ENCODE results near the gene FAF1. TPM values are rescaled to one million over a fixed set of nuclear protein-coding genes. Genes with fewer than 3 reads are reported as not detected.

The FAF1 gene
- total and polyA plus RNA-seq, 2 donors (not counting 3 experiments of a cell fraction or from before 2014, with no cell fraction given): 9.0 to 57.6 TPM

DNA sequence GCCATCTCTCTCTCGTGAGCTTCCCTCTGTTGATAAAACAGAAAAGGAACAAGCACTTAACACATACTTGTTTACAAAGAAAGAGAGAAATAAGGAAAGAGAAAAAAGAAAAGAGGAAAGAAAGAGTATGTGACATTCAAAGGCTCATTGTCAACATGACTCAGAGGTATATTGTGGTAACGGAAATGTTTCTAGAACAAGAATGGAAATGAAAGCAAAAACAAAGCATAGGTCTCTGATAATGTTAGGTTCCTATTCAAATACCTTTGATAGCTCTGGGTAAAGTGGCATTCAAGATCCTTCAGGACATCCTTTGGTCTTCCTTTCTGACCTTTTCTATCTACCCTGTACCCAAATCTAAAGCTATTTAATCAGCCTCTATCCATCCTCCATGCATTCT lies 469.4 kb downstream of the FAF1 start:
- Histone ChIP-seq H2AFZ (ENCODE audit: low read depth, low read length) (no peak overlapping the region), H3K4me1 (ENCODE audit: control insufficient read depth, extremely low read depth, insufficient read depth, low read length) (no peaks in the 10 kb centered on the region), H3K27ac (ENCODE audit: insufficient read depth, low read depth, low read length) (no peak overlapping the region), H3K9me3 (replicated peaks; ENCODE audit: control insufficient read depth, insufficient read depth, low read length) (no peaks in the 10 kb centered on the region), H3K4me3 (replicated peaks in 1 of 3; ENCODE audit: insufficient read depth in 1 of 3, low read depth in 1 of 3, low read length in 3 of 3) (no peak overlapping the region), H3K36me3 (ENCODE audit: control insufficient read depth in 2 of 2, extremely low read depth in 1 of 2, insufficient read depth in 2 of 2, low read length in 2 of 2) (peaks cover 0 to 1% of the 10 kb centered on the region in 2 experiments), H3K9me1 (replicated peaks; ENCODE audit: control insufficient read depth, extremely low read depth, insufficient read depth, low read length) (no peaks in the 10 kb centered on the region), H3K4me2 (ENCODE audit: insufficient read depth, low read length) (no peak overlapping the region), H3K27me3 (ENCODE audit: control insufficient read depth in 2 of 2, insufficient read depth in 2 of 2, low read length in 2 of 2) (no peaks in the 10 kb centered on the region), H4K20me1 (replicated peaks; ENCODE audit: control insufficient read depth, extremely low read depth, insufficient read depth, low read length) (peaks cover 2% of the 10 kb centered on the region), H3K9ac (replicated peaks; ENCODE audit: extremely low read depth, insufficient read depth, low read length) (no peak overlapping the region), H3K79me2 (ENCODE audit: control insufficient read depth, insufficient read depth, low read length) (no peaks in the 10 kb centered on the region)
- intact Hi-C loops (cut with micrococcal nuclease): no loop called here
- FAIRE-seq: no peak
- ChIA-PET CTCF (interaction anchor here (0.5 kb wide), 1 partner anchor 46 kb away, joined by 3 read pairs; no protein-coding TSS in a partner anchor), POLR2A (no interaction called here)
- no peak for TF ChIP-seq FOS (IDR thresholded peaks at IDR 0.05; ENCODE audit: borderline replicate concordance, insufficient read depth, low read length)
- TF ChIP-seq POLR2A (IDR thresholded peaks at IDR 0.05; ENCODE audit: low read depth, low read length): no peak
- no peak for TF ChIP-seq EZH2 (IDR thresholded peaks at IDR 0.05; ENCODE audit: borderline replicate concordance, low read depth, low read length, severe bottlenecking)
- TF ChIP-seq JUN (IDR thresholded peaks at IDR 0.05; ENCODE audit: borderline replicate concordance, insufficient read depth, insufficient read length, low read depth): no peak
- TF ChIP-seq, protein P1, sequence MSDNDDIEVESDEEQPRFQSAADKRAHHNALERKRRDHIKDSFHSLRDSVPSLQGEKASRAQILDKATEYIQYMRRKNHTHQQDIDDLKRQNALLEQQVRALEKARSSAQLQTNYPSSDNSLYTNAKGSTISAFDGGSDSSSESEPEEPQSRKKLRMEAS (IDR thresholded peaks at IDR 0.05; ENCODE audit: insufficient read depth, insufficient read length): no peak
- TF ChIP-seq, protein P2, sequence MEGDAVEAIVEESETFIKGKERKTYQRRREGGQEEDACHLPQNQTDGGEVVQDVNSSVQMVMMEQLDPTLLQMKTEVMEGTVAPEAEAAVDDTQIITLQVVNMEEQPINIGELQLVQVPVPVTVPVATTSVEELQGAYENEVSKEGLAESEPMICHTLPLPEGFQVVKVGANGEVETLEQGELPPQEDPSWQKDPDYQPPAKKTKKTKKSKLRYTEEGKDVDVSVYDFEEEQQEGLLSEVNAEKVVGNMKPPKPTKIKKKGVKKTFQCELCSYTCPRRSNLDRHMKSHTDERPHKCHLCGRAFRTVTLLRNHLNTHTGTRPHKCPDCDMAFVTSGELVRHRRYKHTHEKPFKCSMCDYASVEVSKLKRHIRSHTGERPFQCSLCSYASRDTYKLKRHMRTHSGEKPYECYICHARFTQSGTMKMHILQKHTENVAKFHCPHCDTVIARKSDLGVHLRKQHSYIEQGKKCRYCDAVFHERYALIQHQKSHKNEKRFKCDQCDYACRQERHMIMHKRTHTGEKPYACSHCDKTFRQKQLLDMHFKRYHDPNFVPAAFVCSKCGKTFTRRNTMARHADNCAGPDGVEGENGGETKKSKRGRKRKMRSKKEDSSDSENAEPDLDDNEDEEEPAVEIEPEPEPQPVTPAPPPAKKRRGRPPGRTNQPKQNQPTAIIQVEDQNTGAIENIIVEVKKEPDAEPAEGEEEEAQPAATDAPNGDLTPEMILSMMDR (IDR thresholded peaks at IDR 0.05; ENCODE audit: extremely low read depth in 1 of 2, insufficient read depth in 1 of 2, low read depth in 1 of 2, low read length in 2 of 2): no peak
- TF ChIP-seq POLR2AphosphoS5 (IDR thresholded peaks at IDR 0.05; ENCODE audit: insufficient read depth, low read depth, low read length): no peak
- no peak for TF ChIP-seq GATA2 (IDR thresholded peaks at IDR 0.05; ENCODE audit: insufficient read depth, insufficient read length, low read depth, low read length)
- dilution Hi-C loops (cut with MboI; ENCODE audit: extremely low pct_ligation_motif_present, low sequenced_read_pairs): no loop called here
- peak; percentile 9 for DNase-seq (ENCODE audit: low read depth, low spot score)
- no TSS peak for BruUV-seq (replicated peaks)
